WTC11 (cell line): ENCODE data around the gene C10orf67. TPM values are rescaled to one million over a fixed set of nuclear protein-coding genes. Genes with fewer than 3 reads are reported as not detected.

Experiments used
- ARID4B ChIP-seq: sonication (generic); formaldehyde crosslinking; IDR thresholded peaks from 2 replicates; pipeline ENCODE4 v1.8.0; 2023; ENCODE audit warnings: missing genetic modification reagents, mild to moderate bottlenecking, borderline replicate concordance
- ATF2 ChIP-seq: sonication (generic); formaldehyde crosslinking; IDR thresholded peaks from 2 replicates; pipeline ENCODE4 v1.8.1; 2022; ENCODE audit warnings: low read depth, missing genetic modification reagents, borderline replicate concordance
- ATF6 ChIP-seq: sonication (generic); formaldehyde crosslinking; IDR thresholded peaks from 2 replicates; pipeline ENCODE4 v1.8.1; 2023; ENCODE audit warnings: mild to moderate bottlenecking, missing genetic modification reagents
- CDX4 ChIP-seq: fragments of 250-450 bp; sonication (Bioruptor Pico); IDR thresholded peaks from 2 replicates; pipeline ENCODE4 v1.9.0; 2021; ENCODE audit warnings: moderate library complexity, mild to moderate bottlenecking, inconsistent platforms, borderline replicate concordance
- E2F1 ChIP-seq: sonication (generic); formaldehyde crosslinking; IDR thresholded peaks from 2 replicates; pipeline ENCODE4 v1.8.0; 2022; ENCODE audit warnings: mild to moderate bottlenecking, missing genetic modification reagents
- E2F4 ChIP-seq: sonication (generic); formaldehyde crosslinking; IDR thresholded peaks from 2 replicates; pipeline ENCODE4 v1.8.1; 2022; ENCODE audit warnings: low read depth, mild to moderate bottlenecking, moderate library complexity, missing genetic modification reagents, borderline replicate concordance
- FOXK1 ChIP-seq: sonication (generic); formaldehyde crosslinking; IDR thresholded peaks from 2 replicates; pipeline ENCODE4 v1.8.0; 2022; ENCODE audit warnings: mild to moderate bottlenecking, moderate library complexity, missing genetic modification reagents
- FOXP1 ChIP-seq: sonication (generic); formaldehyde crosslinking; IDR thresholded peaks from 2 replicates; pipeline ENCODE4 v1.8.0; 2022; ENCODE audit warnings: missing genetic modification reagents, mild to moderate bottlenecking, moderate library complexity, borderline replicate concordance
- GTF2I ChIP-seq: fragments of 250-450 bp; sonication (Bioruptor Pico); conservative IDR thresholded peaks from 2 replicates; pipeline ENCODE4 v1.4.0; 2021; ENCODE audit warnings: mild to moderate bottlenecking
- IRF1 ChIP-seq: sonication (generic); formaldehyde crosslinking; IDR thresholded peaks from 2 replicates; pipeline ENCODE4 v1.8.0; 2023; ENCODE audit warnings: missing genetic modification reagents
- KAT7 ChIP-seq: sonication (generic); formaldehyde crosslinking; IDR thresholded peaks from 2 replicates; pipeline ENCODE4 v1.8.1; 2023; ENCODE audit warnings: missing genetic modification reagents, mild to moderate bottlenecking, borderline replicate concordance
- NFE2L1 ChIP-seq: sonication (generic); formaldehyde crosslinking; IDR thresholded peaks from 2 replicates; pipeline ENCODE4 v1.8.1; 2023; ENCODE audit warnings: missing genetic modification reagents
- NR2C2 ChIP-seq: sonication (generic); formaldehyde crosslinking; IDR thresholded peaks from 2 replicates; pipeline ENCODE4 v1.8.0; 2022; ENCODE audit warnings: mild to moderate bottlenecking, missing genetic modification reagents
- PRRX2 ChIP-seq: fragments of 250-450 bp; sonication (Bioruptor Pico); IDR thresholded peaks from 2 replicates; pipeline ENCODE4 v1.8.0; 2021; ENCODE audit warnings: mild to moderate bottlenecking
- RELA ChIP-seq: sonication (generic); formaldehyde crosslinking; IDR thresholded peaks from 2 replicates; pipeline ENCODE4 v1.8.1; 2022; ENCODE audit warnings: missing genetic modification reagents, mild to moderate bottlenecking, borderline replicate concordance
- SMAD4 ChIP-seq: sonication (generic); formaldehyde crosslinking; IDR thresholded peaks from 2 replicates; pipeline ENCODE4 v1.8.0; 2022; ENCODE audit warnings: mild to moderate bottlenecking, missing genetic modification reagents
- SP1 ChIP-seq: sonication (generic); formaldehyde crosslinking; conservative IDR thresholded peaks from 2 replicates; pipeline ENCODE4 v1.8.1; 2022; ENCODE audit warnings: missing genetic modification reagents
- TEAD1 ChIP-seq: sonication (generic); formaldehyde crosslinking; IDR thresholded peaks from 2 replicates; pipeline ENCODE4 v1.8.0; 2022; ENCODE audit warnings: mild to moderate bottlenecking, missing genetic modification reagents
- ZNF121 ChIP-seq: sonication (generic); formaldehyde crosslinking; IDR thresholded peaks from 2 replicates; pipeline ENCODE4 v1.8.0; 2023; ENCODE audit warnings: missing genetic modification reagents
- ZNF138 ChIP-seq: sonication (generic); formaldehyde crosslinking; conservative IDR thresholded peaks from 2 replicates; pipeline ENCODE4 v1.8.1; 2022; ENCODE audit warnings: mild to moderate bottlenecking, moderate library complexity, missing genetic modification reagents
- ZNF396 ChIP-seq: fragments of 250-450 bp; sonication (Bioruptor Pico); IDR thresholded peaks from 2 replicates; pipeline ENCODE4 v1.8.0; 2021; ENCODE audit warnings: mild to moderate bottlenecking, moderate library complexity, borderline replicate concordance
- ZNF425 ChIP-seq: fragments of 250-450 bp; sonication (Bioruptor Pico); conservative IDR thresholded peaks from 2 replicates; pipeline ENCODE4 v1.9.0; 2021; ENCODE audit warnings: mild to moderate bottlenecking
- ZNF512 ChIP-seq: sonication (generic); formaldehyde crosslinking; IDR thresholded peaks from 2 replicates; pipeline ENCODE4 v1.8.1; 2022; ENCODE audit warnings: missing genetic modification reagents, borderline replicate concordance
- total RNA-seq: library from RNA; stranded (reverse); gene quantifications from 3 replicates; pipeline ENCODE4 v1.2.3, GENCODE V29; 2021

The C10orf67 gene
- total RNA-seq, 1 experiment from 2014 or later = not detected

- 0 out of 2 replicates have a peak, but pooled peaks have one; percentile 42 for TF ChIP-seq IRF1 (CRISPR knock-in tag)
- TF ChIP-seq NFE2L1 (CRISPR knock-in tag) = no peak
- no peak; the same call in 1 of the 2 replicates for TF ChIP-seq SP1 (CRISPR knock-in tag)
- peak; percentile 78; the same call in 1 of the 2 replicates for TF ChIP-seq ARID4B (CRISPR knock-in tag)
- no peak for TF ChIP-seq ZNF512 (CRISPR knock-in tag)
- no peak for TF ChIP-seq SMAD4 (CRISPR knock-in tag)
- no peak for TF ChIP-seq RELA (CRISPR knock-in tag)
- TF ChIP-seq NR2C2 = no peak
- TF ChIP-seq ATF2 (CRISPR knock-in tag) = no peak
- TF ChIP-seq FOXK1 (CRISPR knock-in tag) = peak; percentile 65; the same call in 1 of the 2 replicates
- TF ChIP-seq FOXP1 (CRISPR knock-in tag) = peak; percentile 78; the same call in 1 of the 2 replicates
- no peak for TF ChIP-seq E2F1 (CRISPR knock-in tag)
- no peak for TF ChIP-seq ATF6
- no peak for TF ChIP-seq ZNF425 (CRISPR knock-in tag)
- no peak for TF ChIP-seq ZNF138
- TF ChIP-seq TEAD1 (CRISPR knock-in tag) = no peak
- no peak for TF ChIP-seq ZNF396 (CRISPR knock-in tag)
- TF ChIP-seq CDX4 (CRISPR knock-in tag) = no peak
- TF ChIP-seq GTF2I (CRISPR knock-in tag) = no peak
- 0 out of 2 replicates have a peak, but pooled peaks have one; percentile 25 for TF ChIP-seq KAT7 (CRISPR knock-in tag)
- no peak for TF ChIP-seq E2F4
- no peak for TF ChIP-seq PRRX2
- no peak for TF ChIP-seq ZNF121
Measured at GRCh38 chr10:23171232-23171876, 173.2 kb downstream of the C10orf67 start (continued).
